ENCODE measurements around the gene ARHGAP1. TPM values are rescaled to one million over a fixed set of nuclear protein-coding genes. Genes with fewer than 3 reads are reported as not detected.

Gene ARHGAP1
- total and polyA plus RNA-seq, 9 of the 15 experiments (the other 6 are each of a cell fraction or from before 2014, with no cell fraction given): 3.6 to 30.4 (median 8.2) TPM

- TF ChIP-seq RNF219 (CRISPR knock-in tag; IDR thresholded peaks at IDR 0.05): no peak
- no peak for TF ChIP-seq ZNF217 (CRISPR knock-in tag; IDR thresholded peaks at IDR 0.05)
- TF ChIP-seq PYGO2 (tag; IDR thresholded peaks at IDR 0.05): no peak
- TF ChIP-seq ZFP36 (IDR thresholded peaks at IDR 0.05; ENCODE audit: low read depth, low read length, partially characterized antibody): no peak
- TF ChIP-seq ZNF586 (CRISPR knock-in tag; conservative IDR thresholded peaks at IDR 0.05): no peak
- TF ChIP-seq PTTG1 (tag; IDR thresholded peaks at IDR 0.05; ENCODE audit: low read depth): no peak
- TF ChIP-seq ZNF263 (CRISPR knock-in tag; IDR thresholded peaks at IDR 0.05; ENCODE audit: borderline replicate concordance): no peak
- TF ChIP-seq MEF2D (tag; conservative IDR thresholded peaks at IDR 0.05; ENCODE audit: low read depth): no peak
- no peak for TF ChIP-seq ZNF507 (tag; conservative IDR thresholded peaks at IDR 0.05)
- no peak for TF ChIP-seq TOE1 (IDR thresholded peaks at IDR 0.05; ENCODE audit: borderline replicate concordance)
- TF ChIP-seq TOE1 (CRISPR knock-in tag; IDR thresholded peaks at IDR 0.05; ENCODE audit: borderline replicate concordance, low read depth): no peak
Observed at GRCh38 chr11:46665356-46665755, 35.1 kb downstream of the ARHGAP1 start (continued).
